Subcutaneous abdominal adipose tissue (tissue), 5 donors: ENCODE data around the gene GM2A.

Experiments used
- H3K27ac ChIP-seq: one replicate; pipeline ENCODE4 v1.7.0; 2013; ENCODE audit warnings: low read depth, mild to moderate bottlenecking, inconsistent platforms, low read length, moderate library complexity
- H3K27me3 ChIP-seq, 5 donors: one replicate each; pipeline ENCODE4 v1.7.0; 2013; ENCODE audit warnings: low read length in 5 of 5, inconsistent platforms in 1 of 5; ENCODE audit not compliant: control insufficient read depth in 5 of 5, insufficient read depth in 4 of 5
- H3K36me3 ChIP-seq, 5 donors: one replicate each; pipeline ENCODE4 v1.7.0; 2013; ENCODE audit warnings: low read length in 5 of 5; ENCODE audit not compliant: control insufficient read depth in 5 of 5, insufficient read depth in 5 of 5
- H3K4me1 ChIP-seq, 5 donors: one replicate each; pipeline ENCODE4 v1.7.0; 2013; ENCODE audit warnings: low read length in 5 of 5, mild to moderate bottlenecking in 3 of 5, moderate library complexity in 1 of 5; ENCODE audit not compliant: control insufficient read depth in 5 of 5, insufficient read depth in 5 of 5
- H3K4me3 ChIP-seq, 5 donors: one replicate each; pipeline ENCODE4 v1.7.0; 2013; ENCODE audit warnings: low read length in 5 of 5, low read depth in 1 of 5
- H3K9ac ChIP-seq, 5 donors: one replicate each; pipeline ENCODE4 v1.7.0; 2013; ENCODE audit warnings: low read length in 5 of 5, mild to moderate bottlenecking in 4 of 5, moderate library complexity in 3 of 5
- H3K9me3 ChIP-seq, 5 donors: one replicate each; pipeline ENCODE4 v1.7.0; 2013; ENCODE audit warnings: low read length in 5 of 5; ENCODE audit not compliant: control insufficient read depth in 5 of 5
- donor health status: healthy.
- donor health status: healthy.
- donor health status: healthy.
- donor health status: healthy.
- donor health status: healthy.

GM2A gene

DNA sequence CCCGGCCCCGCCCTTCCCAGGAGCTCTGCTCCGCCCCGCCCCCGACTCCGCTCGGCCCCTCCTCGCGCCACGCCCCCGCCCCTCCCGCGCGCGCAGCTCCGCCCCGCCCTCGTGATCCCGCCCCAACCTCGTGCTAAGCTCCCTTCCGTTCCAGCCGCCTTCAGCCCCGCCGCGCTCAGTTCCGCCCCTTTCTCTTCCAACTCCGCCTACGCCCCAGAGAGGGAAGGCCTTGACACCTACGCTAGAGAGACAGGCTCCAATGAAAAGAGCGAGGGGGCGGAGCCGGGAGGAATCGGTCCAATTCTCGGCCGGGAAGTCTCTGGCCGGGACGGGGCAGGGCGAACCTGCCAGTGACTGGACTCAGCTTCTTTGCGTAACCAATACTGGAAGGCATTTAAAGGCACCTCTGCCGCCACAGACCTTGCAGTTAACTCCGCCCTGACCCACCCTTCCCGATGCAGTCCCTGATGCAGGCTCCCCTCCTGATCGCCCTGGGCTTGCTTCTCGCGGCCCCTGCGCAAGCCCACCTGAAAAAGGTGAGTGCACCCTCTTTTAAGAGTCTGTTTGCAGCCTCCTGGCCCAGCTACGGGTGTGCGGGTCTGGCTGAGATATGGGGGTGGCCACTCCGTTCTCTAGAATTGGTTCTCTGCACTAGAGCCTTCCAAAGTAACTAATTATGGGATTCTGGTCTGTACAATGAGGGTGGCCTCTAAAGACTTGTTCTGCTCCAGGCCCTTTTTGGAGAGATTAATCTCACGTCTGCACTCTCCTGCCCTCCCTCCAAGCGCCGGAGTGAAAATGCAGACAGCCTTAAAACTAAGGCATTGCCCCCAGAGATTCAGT, at the start of gene GM2A:
GM2A (plus strand) TSS at position 424 of the 843 bp plus-strand sequence; CDS start at position 456, 32 bp downstream.
- Histone ChIP-seq H3K4me1 (peaks cover 9 to 49% (median 27%) of the 10 kb centered on the region in 5 donors), H3K9ac (peak within 1 kb of the TSS; percentile 48 to 88 (median 83)), H3K27ac (peak within 1 kb of the TSS; percentile 50), H3K9me3 (no peaks in the 10 kb centered on the region), H3K27me3 (no peaks in the 10 kb centered on the region), H3K36me3 (no peaks in the 10 kb centered on the region), H3K4me3 (peak within 1 kb of the TSS; percentile 79 to 96 (median 89))

- no peak overlapping the region for H3K27ac ChIP-seq
- H3K4me1 ChIP-seq, result peaks cover 6 to 24% (median 17%) of the 10 kb centered on the region in 5 donors
- no peaks in the 10 kb centered on the region for H3K9me3 ChIP-seq
- H3K4me3 ChIP-seq, result no peak overlapping the region
- no peaks in the 10 kb centered on the region for H3K27me3 ChIP-seq
- peaks cover 6 to 33% (median 22%) of the 10 kb centered on the region in 5 donors for H3K36me3 ChIP-seq
- no peak overlapping the region for H3K9ac ChIP-seq
Measured at GRCh38 chr5:151204051-151204450, 48.9 kb upstream of the GM2A start.

DNA sequence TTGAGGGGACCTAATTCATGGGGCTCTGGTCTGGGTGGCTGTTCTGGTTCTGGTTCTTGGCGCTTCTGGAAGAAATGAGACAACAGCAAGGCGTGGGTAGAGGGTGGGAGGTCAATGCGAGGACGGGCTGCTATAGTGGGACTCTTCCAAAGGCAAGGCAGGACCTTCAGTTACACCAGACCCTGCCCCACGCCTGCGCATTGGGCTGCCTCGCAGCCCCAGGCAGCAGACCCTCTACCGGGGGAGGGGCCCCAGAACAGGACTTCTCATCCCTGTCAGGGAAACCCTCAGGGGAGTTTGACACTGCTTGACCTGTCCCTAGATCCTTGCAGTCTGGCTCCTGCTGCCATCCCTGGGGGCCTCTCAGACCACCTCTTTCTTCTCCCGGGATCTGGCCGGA, 47.6 kb upstream of the GM2A start:
- H3K27ac ChIP-seq, result no peak overlapping the region
- H3K9ac ChIP-seq, result no peak overlapping the region
- no peak overlapping the region for H3K4me3 ChIP-seq
- peaks cover 5 to 20% (median 12%) of the 10 kb centered on the region in 5 donors for H3K36me3 ChIP-seq
- peaks cover 9 to 31% (median 24%) of the 10 kb centered on the region in 5 donors for H3K4me1 ChIP-seq
- H3K27me3 ChIP-seq, result no peaks in the 10 kb centered on the region
- no peaks in the 10 kb centered on the region for H3K9me3 ChIP-seq

DNA sequence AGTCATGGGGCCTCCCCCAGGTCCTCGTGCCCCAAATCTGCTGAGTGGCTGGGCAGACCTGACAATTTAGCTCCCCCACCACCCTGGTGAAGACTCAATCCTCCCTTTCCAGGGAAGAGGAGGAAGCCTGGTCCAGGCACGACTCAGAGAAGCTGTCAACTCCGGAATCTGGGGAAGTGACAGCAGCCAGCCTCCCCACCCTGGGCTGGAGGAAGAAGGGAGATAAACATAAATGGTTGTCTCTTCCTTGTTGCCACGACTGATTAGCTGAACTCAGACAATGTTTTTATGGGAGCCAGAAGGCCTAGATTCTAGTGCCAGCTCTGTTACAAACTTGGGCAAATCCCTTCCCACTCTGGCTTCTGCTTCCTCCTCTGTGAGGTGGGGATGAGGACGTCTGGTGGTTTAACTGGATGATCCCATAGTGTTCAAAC, 44.5 kb upstream of the GM2A start:
- Histone ChIP-seq H3K27ac (peak overlapping the region; percentile 92), H3K9ac (peak overlapping the region; percentile 7 to 72 (median 44)), H3K36me3 (peaks cover 0 to 4% (median 0%) of the 10 kb centered on the region in 5 donors), H3K9me3 (no peaks in the 10 kb centered on the region), H3K4me1 (peaks cover 13 to 48% (median 39%) of the 10 kb centered on the region in 5 donors), H3K27me3 (no peaks in the 10 kb centered on the region), H3K4me3 (peak overlapping the region in 2 of 5 donors; percentile 17 to 19)

GRCh38 chr5:151212406-151212798, 40.6 kb upstream of the GM2A start:
- peaks cover 0 to 15% (median 3%) of the 10 kb centered on the region in 5 donors for H3K36me3 ChIP-seq
- H3K4me1 ChIP-seq, result peaks cover 28 to 80% (median 68%) of the 10 kb centered on the region in 5 donors
- no peaks in the 10 kb centered on the region for H3K9me3 ChIP-seq
- peak overlapping the region; percentile 93 for H3K27ac ChIP-seq
- H3K27me3 ChIP-seq, result no peaks in the 10 kb centered on the region
- H3K9ac ChIP-seq, result peak overlapping the region in 3 of 5 donors; percentile 0 to 56 (median 27)
- H3K4me3 ChIP-seq, result no peak overlapping the region

GRCh38 chr5:151213803-151214613, 39.0 kb upstream of the GM2A start:
- H3K27me3 ChIP-seq, result no peaks in the 10 kb centered on the region
- peaks cover 0 to 15% (median 3%) of the 10 kb centered on the region in 5 donors for H3K36me3 ChIP-seq
- H3K9ac ChIP-seq, result peak overlapping the region; percentile 38 to 71 (median 43)
- no peaks in the 10 kb centered on the region for H3K9me3 ChIP-seq
- H3K4me1 ChIP-seq, result peaks cover 26 to 81% (median 70%) of the 10 kb centered on the region in 5 donors
- H3K27ac ChIP-seq, result peak overlapping the region; percentile 93
- H3K4me3 ChIP-seq, result peak overlapping the region in 4 of 5 donors; percentile 17 to 33 (median 30)

DNA sequence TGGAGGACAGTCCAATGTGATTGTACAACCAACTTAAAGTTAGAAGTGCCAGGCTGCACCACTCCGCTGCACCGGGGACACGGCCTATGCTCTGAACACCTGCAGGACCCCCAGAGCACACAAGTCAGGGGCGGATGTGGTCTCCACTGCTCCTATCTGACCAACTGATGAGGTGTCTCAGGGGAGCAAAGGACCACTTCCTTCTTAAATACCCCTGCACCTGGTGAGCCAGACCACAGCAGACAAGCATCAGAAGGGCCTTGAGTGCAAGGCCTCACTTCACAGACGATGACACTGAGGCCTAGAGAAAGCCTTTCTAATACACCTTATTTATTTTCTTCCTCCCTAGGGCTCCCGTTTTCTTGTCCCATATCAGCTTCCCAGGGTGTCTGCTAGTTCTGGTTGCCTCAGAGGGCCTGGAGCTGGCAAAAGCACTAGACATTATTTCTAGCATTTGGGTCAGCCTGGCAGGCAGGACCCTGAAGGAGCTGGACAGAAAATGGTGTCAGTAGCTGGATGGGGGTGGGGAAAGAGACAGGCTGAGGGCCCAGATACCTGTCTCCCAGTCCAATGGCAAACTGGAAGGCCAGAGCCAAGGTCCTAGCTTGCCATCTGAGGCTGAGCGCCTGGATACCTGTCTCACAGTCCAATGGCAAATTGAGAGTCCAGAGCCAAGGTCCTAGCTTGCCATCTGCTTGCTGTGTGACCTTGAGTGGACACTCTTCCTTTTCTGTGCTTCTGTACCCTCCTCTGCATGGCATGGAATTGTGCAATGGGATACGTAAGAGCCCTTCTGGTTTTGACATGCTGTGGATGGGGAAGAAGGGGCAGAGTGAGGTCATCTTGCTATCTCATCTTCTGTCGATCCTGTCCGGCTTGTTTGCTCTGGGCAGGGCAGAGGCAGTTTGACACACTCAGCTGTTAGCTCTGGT, 38.1 kb upstream of the GM2A start:
- Histone ChIP-seq H3K27ac (peak overlapping the region; percentile 93), H3K4me1 (peaks cover 22 to 77% (median 67%) of the 10 kb centered on the region in 5 donors), H3K9me3 (no peaks in the 10 kb centered on the region), H3K4me3 (peak overlapping the region in 3 of 5 donors; percentile 17 to 33 (median 30)), H3K27me3 (no peaks in the 10 kb centered on the region), H3K9ac (peak overlapping the region; percentile 11 to 67 (median 43)), H3K36me3 (peaks cover 0 to 15% (median 3%) of the 10 kb centered on the region in 5 donors)

GRCh38 chr5:151215546-151215880, 37.5 kb upstream of the GM2A start:
- no peaks in the 10 kb centered on the region for H3K27me3 ChIP-seq
- H3K4me1 ChIP-seq, result peaks cover 23 to 83% (median 72%) of the 10 kb centered on the region in 5 donors
- H3K9ac ChIP-seq, result peak overlapping the region in 2 of 5 donors; percentile 8 to 11
- H3K4me3 ChIP-seq, result no peak overlapping the region
- peak overlapping the region; percentile 93 for H3K27ac ChIP-seq
- peaks cover 0 to 15% (median 3%) of the 10 kb centered on the region in 5 donors for H3K36me3 ChIP-seq
- H3K9me3 ChIP-seq, result no peaks in the 10 kb centered on the region

DNA sequence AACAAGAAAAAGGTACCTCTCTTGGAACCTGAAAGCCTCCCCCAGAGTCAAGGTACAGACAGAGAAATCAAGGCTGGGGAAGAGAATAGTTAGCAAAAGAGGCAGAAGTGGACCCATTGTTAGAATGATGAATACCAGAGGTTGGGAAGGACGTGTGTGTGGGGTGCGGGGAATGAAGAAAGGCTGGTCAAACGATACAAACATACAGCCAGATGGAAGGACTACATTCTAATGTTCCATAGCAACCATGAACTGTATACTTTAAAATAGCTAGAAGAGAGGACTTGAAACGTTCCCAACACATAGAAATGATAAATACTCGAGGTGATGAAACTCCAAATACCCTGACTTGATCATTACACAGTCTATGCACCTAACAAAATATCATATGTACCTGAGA, 36.2 kb upstream of the GM2A start:
- Histone ChIP-seq H3K9me3 (no peaks in the 10 kb centered on the region), H3K27me3 (no peaks in the 10 kb centered on the region), H3K9ac (no peak overlapping the region), H3K27ac (peak overlapping the region; percentile 44), H3K4me1 (peaks cover 30 to 83% (median 79%) of the 10 kb centered on the region in 5 donors), H3K36me3 (peaks cover 0 to 15% (median 3%) of the 10 kb centered on the region in 5 donors), H3K4me3 (no peak overlapping the region)
